GM19023 (cell line): ENCODE results near the gene TDRD9.

Source experiments
- ATAC-seq: cut with Tn5 transposase; IDR thresholded peaks from one replicate; pipeline ENCODE4 v1.9.1; 2021; ENCODE audit warnings: mild to moderate bottlenecking, moderate library complexity; ENCODE audit not compliant: unreplicated experiment

Gene TDRD9

DNA sequence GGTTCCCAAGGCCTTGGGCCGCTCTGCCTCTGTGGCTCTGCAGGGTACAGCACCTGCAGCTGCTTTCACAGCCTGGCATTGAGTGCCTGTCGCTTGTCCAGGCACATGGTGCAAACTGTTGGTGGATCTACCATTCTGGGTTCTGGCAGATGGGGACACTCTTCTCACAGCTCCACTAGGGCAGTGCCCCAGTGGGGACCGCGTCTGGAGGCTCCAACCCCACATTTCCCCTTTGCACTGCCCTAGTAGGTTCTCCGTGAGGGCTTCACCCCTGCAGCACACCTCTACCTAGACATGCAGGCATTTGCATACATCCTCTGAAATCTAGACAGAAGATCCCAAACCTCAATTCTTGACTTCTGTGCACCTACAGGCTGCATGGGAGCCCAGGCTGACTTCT lies 138.0 kb downstream of the TDRD9 start:
- ATAC-seq: no peak

- ATAC-seq: no peak
These were observed 138.6 kb downstream of the TDRD9 start for GRCh38 chr14:104066719-104067295.

DNA sequence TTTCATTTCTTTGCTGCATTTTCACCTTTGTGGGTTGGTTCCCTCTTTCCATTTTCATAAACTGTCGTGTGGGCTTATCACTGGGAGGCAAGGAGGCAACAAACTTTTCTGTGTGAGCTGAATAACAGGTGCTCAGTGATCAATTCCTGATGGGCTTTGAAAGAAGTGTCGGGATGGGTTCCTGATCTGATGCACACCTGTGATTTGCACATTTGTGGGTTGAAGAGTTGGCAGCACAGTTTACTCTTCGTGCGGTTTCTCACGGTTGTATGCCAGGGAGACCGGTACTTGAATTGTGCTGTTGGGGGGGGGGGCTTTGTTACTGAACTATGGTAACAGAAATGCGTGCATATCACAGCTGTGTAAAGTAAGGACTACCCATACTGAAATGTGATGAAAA lies 141.3 kb downstream of the TDRD9 start:
- ATAC-seq: no peak

GRCh38 chr14:104072586-104072985 lies 144.3 kb downstream of the TDRD9 start:
- no peak for ATAC-seq

- no peak for ATAC-seq
These were observed 145.5 kb downstream of the TDRD9 start for GRCh38 chr14:104073764-104074163.

DNA sequence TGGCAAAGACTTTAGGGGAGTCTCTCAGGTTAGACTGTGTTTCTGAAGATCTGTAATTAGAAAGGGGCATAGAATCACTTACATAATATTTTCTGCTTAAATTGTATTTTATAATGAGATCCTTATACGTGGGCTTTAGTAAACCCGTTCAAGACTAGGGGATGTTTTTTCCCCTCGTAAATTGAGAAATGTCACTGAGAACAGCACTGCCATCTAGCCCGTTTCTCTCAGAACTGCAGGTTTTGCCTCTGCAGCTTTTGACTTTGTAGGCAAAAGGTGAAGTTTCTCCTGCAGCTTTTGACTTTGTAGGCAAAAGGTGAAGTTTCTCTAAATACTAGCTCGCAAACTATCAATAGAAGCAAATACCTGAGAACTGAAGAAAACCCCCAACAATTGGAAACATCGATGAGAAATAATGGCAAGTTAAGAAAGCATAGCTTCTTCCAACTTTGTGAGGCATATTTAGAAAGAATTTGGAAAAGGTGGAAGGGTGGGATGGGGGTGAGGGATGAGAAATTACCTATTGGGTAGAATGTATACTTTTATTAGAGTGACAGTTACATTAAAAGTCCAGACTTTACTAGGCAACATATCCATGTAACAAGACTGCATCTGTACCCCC lies 147.4 kb downstream of the TDRD9 start:
- no peak for ATAC-seq

GRCh38 chr14:104076743-104077142 lies 148.5 kb downstream of the TDRD9 start:
- ATAC-seq: no peak

DNA sequence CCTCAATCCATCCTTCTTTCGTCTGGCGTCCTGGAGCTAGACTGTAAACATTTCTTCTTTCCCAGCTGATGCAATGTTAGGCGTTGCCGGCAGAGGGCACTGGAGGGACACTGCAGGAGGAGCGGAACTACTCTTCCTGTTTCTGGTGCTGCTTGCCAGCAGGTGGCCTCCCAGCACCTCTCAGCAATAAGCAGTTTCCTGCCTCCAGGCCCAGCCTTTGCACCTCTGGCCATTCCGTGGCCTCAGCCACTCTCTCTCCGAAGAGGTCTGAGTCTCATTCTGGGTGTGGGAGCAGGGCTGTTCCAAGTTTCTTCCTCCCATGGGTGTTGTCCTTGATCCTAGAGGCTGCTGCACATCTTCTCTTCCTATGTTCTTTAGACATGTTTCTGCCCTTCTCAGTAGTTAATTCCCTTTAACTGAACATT lies 149.8 kb downstream of the TDRD9 start:
- peak; percentile 70 for ATAC-seq

- no peak for ATAC-seq
These were observed 152.4 kb downstream of the TDRD9 start for GRCh38 chr14:104080376-104081260.

DNA sequence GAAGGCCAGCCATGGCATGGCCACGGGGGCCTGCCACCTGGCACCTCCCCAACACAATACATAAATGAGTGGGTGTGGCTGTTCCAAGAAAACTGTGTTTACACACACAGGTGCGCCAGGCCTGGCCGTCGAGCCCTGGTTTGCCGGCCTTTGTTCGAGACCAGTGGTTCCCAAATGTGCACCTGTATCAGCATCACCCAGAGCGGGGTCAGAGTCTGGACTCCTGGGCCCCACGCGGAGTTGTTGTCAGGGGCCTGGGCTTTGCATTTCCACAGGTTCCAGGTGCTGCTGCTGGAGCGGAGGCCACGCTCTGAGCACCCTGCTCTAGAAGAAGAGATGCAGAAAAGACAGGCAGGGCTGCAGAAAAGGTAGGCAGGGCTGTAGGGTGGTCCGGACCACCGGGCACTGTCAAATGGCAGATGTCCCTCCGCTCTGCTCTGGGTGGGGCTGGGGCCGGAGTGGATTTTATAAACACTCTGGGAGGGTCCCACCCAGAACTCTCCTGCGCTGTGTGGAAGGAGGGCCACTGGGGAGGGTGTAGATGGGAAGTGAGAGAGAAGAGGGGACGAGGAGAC lies 153.1 kb downstream of the TDRD9 start:
- ATAC-seq: no peak

DNA sequence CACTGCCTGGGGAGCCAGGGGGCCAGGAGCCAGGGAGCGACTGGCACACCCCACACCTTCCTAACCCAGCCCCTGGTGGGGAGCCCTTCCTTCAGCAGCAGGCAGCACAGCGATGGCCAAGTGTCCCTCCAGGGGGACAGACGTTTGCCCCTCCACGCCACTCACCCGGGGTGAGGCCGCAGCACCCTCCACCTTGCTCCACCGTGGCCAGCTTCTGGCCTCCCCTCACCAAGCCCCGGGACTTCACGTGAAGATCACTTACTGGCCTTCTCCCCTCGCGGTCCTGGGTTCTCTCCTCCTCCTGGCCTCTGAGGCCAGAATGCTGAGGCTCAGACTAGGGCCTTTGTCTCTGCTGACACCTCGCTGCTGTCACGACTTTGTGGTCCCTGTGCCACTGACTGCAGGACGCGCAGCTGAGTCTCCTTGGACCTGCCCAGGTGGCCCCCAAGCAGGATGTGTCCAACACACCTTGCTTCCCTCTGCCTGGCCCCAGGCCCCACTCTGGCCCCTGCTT lies 153.8 kb downstream of the TDRD9 start:
- no peak for ATAC-seq

- ATAC-seq: no peak
These were observed 154.6 kb downstream of the TDRD9 start for GRCh38 chr14:104082807-104083206.

- no peak for ATAC-seq
These were observed 156.2 kb downstream of the TDRD9 start for GRCh38 chr14:104084251-104085002.

DNA sequence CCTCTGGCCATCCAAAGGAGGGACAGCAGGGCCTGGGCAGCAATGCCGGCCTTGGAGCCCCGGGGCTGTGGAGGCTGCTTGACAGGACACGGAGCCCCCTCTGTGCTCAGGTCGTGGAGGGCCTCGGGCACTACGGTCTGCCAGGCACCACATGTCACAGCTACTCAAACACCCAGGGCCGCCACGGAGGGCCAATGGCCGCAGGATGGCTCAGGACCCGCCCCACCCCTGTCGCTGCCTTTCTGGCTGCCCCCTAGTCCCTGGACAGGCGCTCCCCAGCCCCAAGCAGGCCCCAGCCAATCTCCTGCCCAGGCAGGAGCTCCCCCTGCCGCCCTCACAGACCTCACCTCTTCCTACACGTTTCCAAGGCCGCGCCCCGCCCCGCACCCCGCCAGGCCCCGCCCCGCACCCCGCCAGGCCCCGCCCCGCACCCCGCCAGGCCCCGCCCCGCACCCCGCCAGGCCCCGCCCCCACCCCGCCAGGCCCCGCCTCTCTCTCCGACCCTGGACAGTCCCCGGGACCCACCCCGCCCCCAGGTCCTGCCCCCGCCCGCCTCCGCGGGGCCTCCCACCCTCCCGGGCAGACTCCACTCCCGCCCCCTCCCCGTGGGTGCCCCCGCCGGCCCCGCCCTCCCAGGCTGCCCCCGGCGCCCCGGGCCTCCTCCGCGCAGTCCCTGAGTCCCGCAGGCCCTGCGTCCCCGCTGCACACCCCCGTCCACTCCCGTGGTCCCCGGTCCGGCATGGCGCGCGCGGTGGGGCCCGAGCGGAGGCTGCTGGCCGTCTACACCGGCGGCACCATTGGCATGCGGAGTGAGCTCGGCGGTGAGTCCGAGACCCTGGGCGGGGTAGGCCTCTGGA lies 157.0 kb downstream of the TDRD9 start, which contains the start of gene ASPG:
TSS of gene ASPG (plus strand) at position 669 of the 857 bp plus-strand sequence. CDS start at position 740, 71 bp downstream.
- no peak for ATAC-seq

GRCh38 chr14:104085889-104086201 lies 157.6 kb downstream of the TDRD9 start:
- ATAC-seq: no peak

- no peak for ATAC-seq
These were observed 158.0 kb downstream of the TDRD9 start for GRCh38 chr14:104086210-104086660.

GRCh38 chr14:104086661-104087461 lies 158.6 kb downstream of the TDRD9 start:
- ATAC-seq: no peak

DNA sequence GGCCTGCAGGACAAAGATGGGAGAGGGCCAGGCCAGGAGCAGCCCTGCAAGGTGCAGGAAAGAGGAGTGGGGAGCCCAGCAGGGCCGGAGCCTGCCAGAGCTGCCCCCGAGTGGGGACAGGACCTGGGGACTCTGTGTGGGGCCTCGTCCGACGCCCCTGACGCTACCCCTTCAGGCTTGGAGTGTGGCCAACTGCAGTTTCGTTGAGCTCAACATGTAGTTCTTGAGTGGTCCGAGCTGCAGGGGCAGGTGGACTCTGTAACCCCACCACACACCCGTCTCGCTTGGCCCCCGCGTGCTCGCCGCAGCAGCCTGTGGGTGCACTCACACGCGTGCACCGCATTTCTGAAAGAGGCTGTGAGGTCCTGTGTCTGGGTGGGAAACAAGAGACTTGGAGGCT lies 159.2 kb downstream of the TDRD9 start:
- ATAC-seq: no peak
